CD14-positive monocyte (primary cell): ENCODE measurements around the gene DGKE. TPM values are rescaled to one million over a fixed set of nuclear protein-coding genes. Genes with fewer than 3 reads are reported as not detected.

Experiments
- DNase-seq, 3 donors: peaks; one replicate each; pipeline ENCODE4 v3.0.0-alpha.2; 2011 to 2022
- H2AFZ ChIP-seq: 2 replicates; pipeline ENCODE4 v1.6.0; 2012; ENCODE audit warnings: mild to moderate bottlenecking, low read depth, low read length, inconsistent platforms; ENCODE audit not compliant: insufficient read depth, poor library complexity, severe bottlenecking
- H3K27ac ChIP-seq, 2 donors: 1 replicate in 1 of 2; 2 replicates in 1 of 2; pipeline ENCODE4 v1.5.1; 2012 to 2013; ENCODE audit warnings: low read length in 2 of 2, control low read depth in 1 of 2, inconsistent platforms in 1 of 2, low read depth in 1 of 2, mild to moderate bottlenecking in 1 of 2
- H3K27me3 ChIP-seq, 2 donors: one replicate each; pipeline versions ENCODE4 v1.6.0 to v1.6.1; 2011 to 2013; ENCODE audit warnings: low read length in 2 of 2; ENCODE audit not compliant: control insufficient read depth in 2 of 2, insufficient read depth in 2 of 2
- H3K36me3 ChIP-seq, 2 donors: replicated peaks in 1 of 2; 1 replicate in 1 of 2; 2 replicates in 1 of 2; pipeline versions ENCODE4 v1.5.1 to v1.6.1; 2012 to 2013; ENCODE audit warnings: low read length in 2 of 2, control low read depth in 1 of 2, inconsistent platforms in 1 of 2, mild to moderate bottlenecking in 1 of 2; ENCODE audit not compliant: insufficient read depth in 2 of 2, control insufficient read depth in 1 of 2
- H3K4me1 ChIP-seq, 2 donors: 1 replicate in 1 of 2; 2 replicates in 1 of 2; pipeline versions ENCODE4 v1.5.1 to v1.6.1; 2012 to 2013; ENCODE audit warnings: low read length in 2 of 2, control low read depth in 1 of 2, inconsistent platforms in 1 of 2, mild to moderate bottlenecking in 1 of 2, moderate library complexity in 1 of 2; ENCODE audit not compliant: insufficient read depth in 2 of 2, control insufficient read depth in 1 of 2
- H3K4me2 ChIP-seq: replicated peaks from 2 replicates; pipeline ENCODE3; 2012; ENCODE audit warnings: low read length, moderate library complexity, mild to moderate bottlenecking; ENCODE audit not compliant: poor library complexity, severe bottlenecking; ENCODE audit errors: extremely low read depth
- H3K4me3 ChIP-seq, 3 experiments: fragments of 200-600 bp in 1 of 3; sonication (generic) in 1 of 3; replicated peaks in 1 of 3; 1 replicate in 2 of 3; 2 replicates in 1 of 3; pipeline ENCODE4 v1.5.1; 2011 to 2013; ENCODE audit warnings: low read length in 3 of 3, mild to moderate bottlenecking in 3 of 3, control low read depth in 2 of 3, low read depth in 2 of 3, inconsistent platforms in 1 of 3, moderate library complexity in 1 of 3
- H3K79me2 ChIP-seq: 2 replicates; pipeline ENCODE4 v1.6.0; 2012; ENCODE audit warnings: mild to moderate bottlenecking, control low read depth, inconsistent platforms, low read length, moderate library complexity; ENCODE audit not compliant: insufficient read depth
- H3K9ac ChIP-seq: 2 replicates; pipeline ENCODE4 v1.6.0; 2017; ENCODE audit warnings: low read length, mild to moderate bottlenecking; ENCODE audit not compliant: insufficient read depth, poor library complexity, severe bottlenecking
- H3K9me3 ChIP-seq, 2 donors: replicated peaks in 1 of 2; 1 replicate in 1 of 2; 2 replicates in 1 of 2; pipeline versions ENCODE4 v1.5.1 to v1.6.1; 2012 to 2013; ENCODE audit warnings: low read length in 2 of 2, control low read depth in 1 of 2; ENCODE audit not compliant: control insufficient read depth in 1 of 2, insufficient read depth in 1 of 2
- H4K20me1 ChIP-seq: 2 replicates; pipeline ENCODE4 v1.6.0; 2012; ENCODE audit warnings: mild to moderate bottlenecking, low read length, control low read depth, moderate library complexity; ENCODE audit not compliant: insufficient read depth
- H3K27ac Mint-ChIP-seq, 7 donors: one replicate each; pipeline ENCODE4 v1.8.0; 2020; ENCODE audit warnings: mild to moderate bottlenecking in 7 of 7, mixed read lengths in 7 of 7, moderate library complexity in 6 of 7, inconsistent platforms in 2 of 7
- H3K27me3 Mint-ChIP-seq, 3 donors: one replicate each; pipeline ENCODE4 v1.8.0; 2021 to 2022; ENCODE audit warnings: low read depth in 3 of 3, mild to moderate bottlenecking in 3 of 3, mixed read lengths in 3 of 3, moderate library complexity in 3 of 3, inconsistent platforms in 1 of 3
- H3K36me3 Mint-ChIP-seq, 2 donors: one replicate each; pipeline ENCODE4 v1.8.0; 2020; ENCODE audit warnings: mixed read lengths in 2 of 2, inconsistent platforms in 1 of 2, mild to moderate bottlenecking in 1 of 2
- H3K4me1 Mint-ChIP-seq: one replicate; pipeline ENCODE4 v1.8.0; 2020; ENCODE audit warnings: mild to moderate bottlenecking, mixed read lengths
- H3K4me3 Mint-ChIP-seq, 2 donors: one replicate each; pipeline ENCODE4 v1.8.0; 2020; ENCODE audit warnings: mild to moderate bottlenecking in 2 of 2, mixed read lengths in 2 of 2, moderate library complexity in 1 of 2
- H3K9me3 Mint-ChIP-seq, 7 donors: one replicate each; pipeline ENCODE4 v1.8.0; 2020 to 2022; ENCODE audit warnings: mixed read lengths in 7 of 7, mild to moderate bottlenecking in 6 of 7, moderate library complexity in 6 of 7, inconsistent platforms in 2 of 7
- WGBS: methylation state at CpG from one replicate; pipeline ENCODE4 v1.1.5; 2013; ENCODE audit warnings: missing lambda C conversion rate; ENCODE audit not compliant: insufficient coverage; 5-methylcytosine and 5-hydroxymethylcytosine counted together
- intact Hi-C, 2 donors: fragments of 100-400 bp; cut with micrococcal nuclease; formaldehyde crosslinking; loops; one replicate each; pipeline versions ENCODE4 v1.15.0 to v1.15.1; 2023
- polyA plus RNA-seq, 3 donors: library from polyadenylated mRNA; depleted of rRNA in 1 of 3; unstranded in 2 of 3; stranded (reverse) in 1 of 3; fragments of 300-500 nt in 2 of 3; fragments of >200 nt in 1 of 3; fragmentation: Illumina TruSeq in 2 of 3; gene quantifications; 1 replicate in 2 of 3; 2 replicates in 1 of 3; pipeline ENCODE4 v1.2.3, GENCODE V29; 2012 to 2021
- TF ChIP-seq, protein P1 (sequence below): fragments of 200-600 bp; IDR thresholded peaks from one replicate; pipeline ENCODE4 v1.8.0; 2022; ENCODE audit warnings: antibody characterized with exemption, mild to moderate bottlenecking

Gene DGKE
- polyA plus RNA-seq, 3 donors = 1.1 to 3.0 (median 1.5) TPM

DNA sequence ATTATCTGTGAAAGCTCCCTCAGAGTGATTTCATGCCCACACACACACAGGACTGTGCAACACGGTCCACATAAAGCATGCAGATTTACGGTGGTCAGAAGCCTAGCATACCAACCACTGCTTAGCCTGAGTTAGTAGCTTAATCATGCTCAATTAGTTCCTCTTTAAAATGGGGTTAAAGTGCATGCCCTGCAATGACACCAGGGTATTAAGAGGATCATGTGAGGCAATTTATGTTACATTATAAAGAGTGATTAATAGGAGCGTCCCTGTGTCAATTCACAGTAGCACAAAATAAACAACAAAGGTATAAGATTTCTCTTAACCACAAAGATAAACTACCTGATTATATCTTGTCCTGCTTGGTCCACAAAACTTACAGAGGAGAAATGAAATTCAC, 40.0 kb upstream of the DGKE start:
- TF ChIP-seq, protein P1, sequence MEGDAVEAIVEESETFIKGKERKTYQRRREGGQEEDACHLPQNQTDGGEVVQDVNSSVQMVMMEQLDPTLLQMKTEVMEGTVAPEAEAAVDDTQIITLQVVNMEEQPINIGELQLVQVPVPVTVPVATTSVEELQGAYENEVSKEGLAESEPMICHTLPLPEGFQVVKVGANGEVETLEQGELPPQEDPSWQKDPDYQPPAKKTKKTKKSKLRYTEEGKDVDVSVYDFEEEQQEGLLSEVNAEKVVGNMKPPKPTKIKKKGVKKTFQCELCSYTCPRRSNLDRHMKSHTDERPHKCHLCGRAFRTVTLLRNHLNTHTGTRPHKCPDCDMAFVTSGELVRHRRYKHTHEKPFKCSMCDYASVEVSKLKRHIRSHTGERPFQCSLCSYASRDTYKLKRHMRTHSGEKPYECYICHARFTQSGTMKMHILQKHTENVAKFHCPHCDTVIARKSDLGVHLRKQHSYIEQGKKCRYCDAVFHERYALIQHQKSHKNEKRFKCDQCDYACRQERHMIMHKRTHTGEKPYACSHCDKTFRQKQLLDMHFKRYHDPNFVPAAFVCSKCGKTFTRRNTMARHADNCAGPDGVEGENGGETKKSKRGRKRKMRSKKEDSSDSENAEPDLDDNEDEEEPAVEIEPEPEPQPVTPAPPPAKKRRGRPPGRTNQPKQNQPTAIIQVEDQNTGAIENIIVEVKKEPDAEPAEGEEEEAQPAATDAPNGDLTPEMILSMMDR = no peak
- Histone ChIP-seq H3K4me1 (peaks cover 15% of the 10 kb centered on the region in 2 donors), H3K9ac (no peak overlapping the region), H3K27ac (peak overlapping the region in 1 of 2 donors; percentile 60), H3K4me2 (peak overlapping the region; percentile 10), H3K4me3 (no peak overlapping the region), H3K27me3 (no peaks in the 10 kb centered on the region), H4K20me1 (no peaks in the 10 kb centered on the region), H3K36me3 (no peaks in the 10 kb centered on the region), H3K79me2 (no peaks in the 10 kb centered on the region), H2AFZ (no peak overlapping the region), H3K9me3 (no peaks in the 10 kb centered on the region)
- Mint-ChIP-seq H3K9me3 (peaks cover 0 to 7% (median 0%) of the 10 kb centered on the region in 7 donors), H3K27me3 (peaks cover 2 to 9% (median 8%) of the 10 kb centered on the region in 3 donors), H3K27ac (peak overlapping the region; percentile 64 to 89 (median 80)), H3K4me1 (peaks cover 16% of the 10 kb centered on the region), H3K36me3 (no peaks in the 10 kb centered on the region), H3K4me3 (peak overlapping the region in 1 of 2 donors; percentile 44)
- 0% methylated on average over 1 of the region's 3 CpGs for WGBS
- intact Hi-C loops = no loop called here
- DNase-seq = peak; percentile 73 to 87 (median 78)

DNA sequence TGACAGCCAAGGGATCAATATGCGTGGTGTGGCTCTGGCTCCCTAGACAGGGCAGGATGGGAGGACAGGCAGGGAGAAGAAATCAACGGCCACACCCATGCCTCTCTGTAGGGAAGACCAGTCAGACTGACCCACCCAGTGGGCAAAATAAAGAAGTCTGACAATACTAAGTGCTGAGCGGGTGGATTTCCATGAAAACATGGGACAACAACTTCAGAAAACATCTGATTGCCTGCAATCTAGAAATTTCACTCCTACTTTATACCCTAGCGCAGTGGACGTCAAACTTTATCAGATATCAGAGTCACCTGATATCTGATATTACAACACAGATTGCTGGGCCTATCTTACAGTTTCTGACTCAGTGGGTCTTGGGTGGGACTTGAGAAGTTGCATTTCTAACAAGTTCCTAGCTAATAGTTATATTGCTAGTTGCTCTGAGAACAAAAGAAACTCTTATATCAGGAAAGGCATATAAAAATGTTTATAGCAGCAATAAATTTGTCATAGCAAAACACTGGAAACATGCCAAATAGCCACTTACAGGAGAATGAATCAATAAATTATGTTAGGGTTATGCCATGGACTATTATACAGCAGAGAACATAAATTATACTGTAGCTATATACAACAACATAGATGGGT, 38.6 kb upstream of the DGKE start:
- no peak overlapping the region for H3K4me2 ChIP-seq
- TF ChIP-seq, protein P1 = no peak
- 86% methylated on average over 3 of the region's 5 CpGs for WGBS
- H3K36me3 ChIP-seq = no peaks in the 10 kb centered on the region
- H3K4me1 Mint-ChIP-seq = peaks cover 19% of the 10 kb centered on the region
- DNase-seq = no peak
- H2AFZ ChIP-seq = no peak overlapping the region
- no peak overlapping the region for H3K4me3 ChIP-seq
- H3K27ac Mint-ChIP-seq = peak overlapping the region in 3 of 7 donors; percentile 55 to 83 (median 73)
- H3K36me3 Mint-ChIP-seq = no peaks in the 10 kb centered on the region
- no peaks in the 10 kb centered on the region for H4K20me1 ChIP-seq
- intact Hi-C loops = no loop called here
- no peak overlapping the region for H3K9ac ChIP-seq
- H3K79me2 ChIP-seq = no peaks in the 10 kb centered on the region
- H3K27me3 ChIP-seq = no peaks in the 10 kb centered on the region
- peaks cover 15% of the 10 kb centered on the region in 2 donors for H3K4me1 ChIP-seq
- no peak overlapping the region for H3K27ac ChIP-seq
- peaks cover 2 to 9% (median 8%) of the 10 kb centered on the region in 3 donors for H3K27me3 Mint-ChIP-seq
- peaks cover 0 to 7% (median 0%) of the 10 kb centered on the region in 7 donors for H3K9me3 Mint-ChIP-seq
- no peak overlapping the region for H3K4me3 Mint-ChIP-seq
- H3K9me3 ChIP-seq = no peaks in the 10 kb centered on the region
